ELF-1 (cell line): ENCODE results near the gene SRPRA.
"Not testable (repeated sequence)": the region's sequence is repeated elsewhere in the genome, so short reads cannot be mapped to it uniquely, and the experiment has no call there.

Source experiments
- DNase-seq: peaks from one replicate; pipeline ENCODE4 v3.0.0-alpha.2; 2016; ENCODE audit warnings: low read depth, low spot score

SRPRA gene

GRCh38 chr11:126268708-126269579 lies at the start of gene SRPRA, which contains the start of gene FOXRED1:
TSS of gene SRPRA (minus strand) at chr11:126268895. CDS start at chr11:126268804, 91 bp downstream.
TSS of gene FOXRED1 (plus strand) at chr11:126269154. CDS start at chr11:126269207, 53 bp downstream.
- peak; percentile 100 for DNase-seq

GRCh38 chr11:126317756-126318573 lies 49.3 kb upstream of the SRPRA start:
- no peak for DNase-seq

- DNase-seq: no peak
Observed at GRCh38 chr11:126317432-126317755, 48.7 kb upstream of the SRPRA start.

GRCh38 chr11:126313826-126314225 lies 45.1 kb upstream of the SRPRA start:
- DNase-seq: no peak

- DNase-seq: no peak
Observed at GRCh38 chr11:126312961-126313360, 44.3 kb upstream of the SRPRA start.

- DNase-seq: no peak
Observed at GRCh38 chr11:126311401-126312291, 43.0 kb upstream of the SRPRA start.

- DNase-seq: no peak
Observed at GRCh38 chr11:126310992-126311310, 42.3 kb upstream of the SRPRA start.

GRCh38 chr11:126310200-126310991 lies 41.7 kb upstream of the SRPRA start:
- DNase-seq: peak; percentile 88

- DNase-seq: not testable (repeated sequence)
Observed at GRCh38 chr11:126308771-126309170, 40.1 kb upstream of the SRPRA start.

GRCh38 chr11:126308271-126308671 lies 39.6 kb upstream of the SRPRA start:
- no peak for DNase-seq

- DNase-seq: peak; percentile 52
Observed at GRCh38 chr11:126307706-126308105, 39.0 kb upstream of the SRPRA start.

GRCh38 chr11:126305699-126306098 lies 37.0 kb upstream of the SRPRA start:
- no peak for DNase-seq

- DNase-seq: no peak
Observed at GRCh38 chr11:126304457-126305075, 35.9 kb upstream of the SRPRA start.

GRCh38 chr11:126303623-126304456 lies 35.1 kb upstream of the SRPRA start, which contains the start of gene DCPS:
TSS of gene DCPS (plus strand) at chr11:126304060. CDS start at chr11:126304081, 21 bp downstream.
- DNase-seq: peak; percentile 96

GRCh38 chr11:126297004-126297403 lies 28.3 kb upstream of the SRPRA start:
- no peak for DNase-seq

- DNase-seq: no peak
Observed at GRCh38 chr11:126293726-126294125, 25.0 kb upstream of the SRPRA start.

- no peak for DNase-seq
Observed at GRCh38 chr11:126290887-126291286, 22.2 kb upstream of the SRPRA start.

- DNase-seq: no peak
Observed at GRCh38 chr11:126288237-126288636, 19.5 kb upstream of the SRPRA start.

GRCh38 chr11:126284829-126285228 lies 16.1 kb upstream of the SRPRA start:
- DNase-seq: no peak
